Anterior cingulate cortex (tissue), 58 donors: Measurements from ENCODE around the gene MGMT.

Source experiments
- DNase-seq, 58 donors: peaks; one replicate each; lab custom pipeline; 2025; lab: John Stamatoyannopoulos, UW

Gene MGMT

GRCh38 chr10:129699722-129700340, 232.8 kb downstream of the MGMT start:
- DNase-seq = no peak

GRCh38 chr10:129702605-129703004, 235.6 kb downstream of the MGMT start:
- no peak for DNase-seq

DNA sequence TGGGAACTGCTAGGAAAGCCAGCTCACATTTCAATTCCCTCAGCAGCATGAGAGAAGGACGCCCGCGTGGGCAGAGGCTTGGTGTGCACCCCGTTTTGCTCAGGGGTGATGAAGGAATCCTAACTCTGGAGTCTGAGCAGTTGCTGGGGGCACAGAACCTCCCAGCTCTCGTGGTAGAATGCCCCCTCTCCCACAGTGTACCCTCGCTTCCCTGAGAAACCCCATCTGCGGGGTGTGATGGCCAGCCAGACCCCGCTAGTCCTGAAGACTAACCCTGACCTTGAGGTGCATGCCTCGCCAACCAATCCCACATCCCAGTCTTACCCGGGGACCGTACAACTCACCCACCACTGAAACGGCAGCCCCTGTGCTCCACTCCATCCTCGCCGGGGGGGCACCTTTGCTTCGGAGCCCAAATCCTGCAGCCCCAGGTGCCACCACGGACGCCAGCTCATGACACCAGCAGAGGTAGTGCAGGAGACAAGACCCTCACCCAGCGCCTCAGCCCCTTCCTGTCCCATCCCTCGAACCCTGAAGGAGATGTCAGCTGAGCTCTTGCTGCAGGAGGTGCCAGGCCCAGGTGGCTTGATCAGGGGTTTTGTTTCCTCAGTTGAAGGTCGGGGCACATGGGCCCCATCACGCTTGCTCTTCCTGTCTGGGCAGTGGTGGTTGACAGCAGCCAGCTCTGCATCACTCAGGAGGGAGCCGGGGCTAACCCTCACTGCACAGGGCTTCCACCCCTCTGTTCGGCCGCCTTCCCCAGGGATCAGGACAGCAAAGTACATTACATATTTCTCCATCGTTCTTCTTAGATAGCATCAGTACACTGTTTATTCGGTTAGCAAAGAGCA, 236.5 kb downstream of the MGMT start:
- no peak for DNase-seq

GRCh38 chr10:129704225-129704624, 237.2 kb downstream of the MGMT start:
- no peak for DNase-seq

DNA sequence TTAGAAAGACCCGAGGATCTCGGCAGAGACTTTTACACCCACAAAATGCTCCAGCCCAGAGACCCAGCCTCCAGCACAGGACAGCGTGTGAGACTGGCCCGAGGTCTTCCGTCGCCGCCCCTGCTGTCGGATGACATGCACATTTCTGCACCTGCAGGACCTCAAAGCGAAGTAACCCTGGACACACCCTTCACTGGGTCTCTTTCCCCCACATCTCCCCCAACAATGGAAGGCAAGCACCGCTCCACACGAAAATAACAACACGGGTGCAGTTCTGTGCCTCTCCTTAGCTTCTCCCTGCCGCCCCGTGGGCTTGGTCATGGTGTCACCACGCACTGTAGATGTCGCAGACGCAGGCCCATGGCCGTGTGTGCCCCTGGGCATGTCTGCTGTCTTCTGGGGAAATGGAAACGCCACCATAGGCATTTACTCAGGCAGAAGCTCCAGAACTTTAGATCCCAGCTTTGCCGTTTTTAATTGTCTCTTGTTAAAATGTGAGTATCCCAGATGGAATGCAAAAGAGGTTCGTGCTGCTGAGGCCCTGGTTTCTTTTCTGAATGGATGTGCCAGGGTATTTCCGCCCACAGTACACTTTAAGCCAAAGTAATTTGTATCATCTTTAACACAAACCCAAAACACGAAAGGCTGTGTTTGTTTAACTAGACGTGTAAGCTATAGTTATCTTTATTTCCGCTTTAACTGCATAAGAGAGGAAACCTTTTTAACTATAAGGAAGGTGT, 237.9 kb downstream of the MGMT start:
- DNase-seq = no peak

DNA sequence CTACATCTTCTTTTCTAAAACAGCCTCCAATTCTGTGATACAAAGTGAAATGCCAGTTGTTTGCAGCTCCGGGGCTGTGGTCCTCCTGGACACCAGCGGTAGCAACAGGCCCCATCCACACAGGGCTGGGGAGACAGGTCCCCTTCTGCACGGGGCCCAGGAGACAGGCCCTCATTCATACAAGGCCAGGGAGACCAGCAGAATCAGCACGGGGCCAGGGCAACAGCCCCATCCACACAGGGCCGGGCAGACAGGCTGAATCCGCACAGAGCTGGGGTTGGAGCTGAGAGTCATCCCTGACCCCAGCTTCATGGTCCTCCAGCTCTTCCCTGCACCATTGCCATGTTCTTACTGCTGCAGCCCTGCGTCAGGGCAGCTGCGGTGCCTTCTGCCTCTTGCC, 238.6 kb downstream of the MGMT start:
- no peak for DNase-seq

- no peak for DNase-seq
These were observed 239.0 kb downstream of the MGMT start for GRCh38 chr10:129706081-129706480.

DNA sequence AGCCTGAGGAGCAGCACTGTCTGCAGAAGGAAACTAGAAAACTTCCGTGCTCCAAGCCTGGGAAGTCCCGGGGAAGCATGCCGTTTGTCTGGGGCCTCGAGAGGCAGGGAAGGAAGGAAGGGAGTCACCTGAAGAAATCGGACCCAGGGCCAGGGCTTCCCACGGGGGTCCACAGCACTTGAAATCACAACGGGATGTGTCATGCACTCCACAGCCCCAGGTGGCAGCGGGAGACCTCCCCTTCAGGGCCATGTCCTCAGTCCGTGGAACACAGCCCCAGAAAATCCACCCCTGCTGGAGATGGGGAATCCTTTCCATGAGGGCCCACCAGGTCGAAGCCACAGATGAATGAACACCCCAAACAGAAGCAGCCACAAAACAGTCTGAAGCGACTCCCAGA, 239.5 kb downstream of the MGMT start:
- DNase-seq = no peak

DNA sequence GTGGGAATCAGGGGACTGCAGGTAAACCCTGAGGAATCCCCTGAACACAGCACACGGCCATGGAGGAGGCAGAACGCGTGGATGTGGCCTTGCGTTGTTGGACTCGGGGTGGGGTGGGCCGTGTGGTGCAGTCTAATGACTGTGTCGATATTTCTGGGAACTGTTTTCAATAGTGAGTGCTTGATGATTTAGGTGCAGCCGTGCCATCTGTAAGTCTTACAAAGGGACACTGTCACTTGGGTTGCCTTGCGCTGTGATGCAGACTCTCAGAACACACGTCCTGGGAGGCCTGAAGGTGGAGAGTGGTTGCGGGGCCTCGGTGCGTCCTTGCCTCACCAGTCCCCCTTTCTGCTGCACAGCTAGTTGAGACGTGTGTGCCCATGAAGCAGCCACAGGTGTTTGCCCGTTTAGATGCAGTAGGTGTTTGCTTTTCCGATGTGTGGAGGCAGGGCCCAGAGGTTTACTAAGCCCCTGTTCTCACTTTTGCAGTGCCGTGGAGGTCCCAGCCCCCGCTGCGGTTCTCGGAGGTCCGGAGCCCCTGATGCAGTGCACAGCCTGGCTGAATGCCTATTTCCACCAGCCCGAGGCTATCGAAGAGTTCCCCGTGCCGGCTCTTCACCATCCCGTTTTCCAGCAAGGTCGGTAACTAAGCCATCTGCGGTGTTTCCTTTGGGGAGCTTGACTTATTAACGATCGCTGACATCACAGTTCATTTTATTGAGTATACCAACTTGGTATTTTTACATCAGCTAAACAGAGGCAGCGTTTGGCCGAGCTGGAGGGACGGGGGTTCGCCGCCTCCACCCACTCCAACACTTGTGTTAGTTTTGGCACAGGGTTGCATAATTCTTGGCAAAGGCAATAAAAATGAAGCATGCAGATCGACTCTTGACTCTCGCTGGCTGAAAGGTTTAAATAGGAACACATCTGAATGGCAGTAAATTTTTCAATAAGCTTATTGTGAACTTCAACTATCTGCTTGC, 240.7 kb downstream of the MGMT start:
- no peak for DNase-seq

GRCh38 chr10:129709101-129709500, 242.1 kb downstream of the MGMT start:
- no peak for DNase-seq

- DNase-seq = no peak
These were observed 242.8 kb downstream of the MGMT start for GRCh38 chr10:129709627-129710509.

- no peak for DNase-seq
These were observed 243.4 kb downstream of the MGMT start for GRCh38 chr10:129710510-129710847.

- no peak for DNase-seq
These were observed 244.2 kb downstream of the MGMT start for GRCh38 chr10:129711291-129711690.

DNA sequence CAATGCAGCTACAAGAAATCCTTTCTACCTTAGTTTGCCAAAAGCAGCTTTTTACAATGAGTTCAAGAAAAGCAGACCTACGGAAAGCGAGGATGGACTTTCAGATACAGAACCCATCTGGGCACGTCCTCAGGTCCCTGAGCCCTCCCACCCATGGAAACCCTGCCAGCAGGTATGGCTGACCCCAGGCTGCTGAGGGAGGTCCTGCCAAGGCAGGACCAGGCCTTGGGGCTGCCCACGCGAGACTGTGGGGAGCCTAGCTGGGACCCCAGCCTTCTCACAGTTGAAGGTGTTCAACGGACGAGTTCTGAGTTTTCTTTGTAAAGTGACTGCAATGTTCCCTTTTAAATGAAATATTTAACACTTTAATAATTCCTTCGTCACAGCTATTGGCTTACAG, 245.0 kb downstream of the MGMT start:
- no peak for DNase-seq

GRCh38 chr10:129713659-129714265, 246.7 kb downstream of the MGMT start:
- DNase-seq = no peak

GRCh38 chr10:129715805-129716204, 248.8 kb downstream of the MGMT start:
- DNase-seq = no peak

DNA sequence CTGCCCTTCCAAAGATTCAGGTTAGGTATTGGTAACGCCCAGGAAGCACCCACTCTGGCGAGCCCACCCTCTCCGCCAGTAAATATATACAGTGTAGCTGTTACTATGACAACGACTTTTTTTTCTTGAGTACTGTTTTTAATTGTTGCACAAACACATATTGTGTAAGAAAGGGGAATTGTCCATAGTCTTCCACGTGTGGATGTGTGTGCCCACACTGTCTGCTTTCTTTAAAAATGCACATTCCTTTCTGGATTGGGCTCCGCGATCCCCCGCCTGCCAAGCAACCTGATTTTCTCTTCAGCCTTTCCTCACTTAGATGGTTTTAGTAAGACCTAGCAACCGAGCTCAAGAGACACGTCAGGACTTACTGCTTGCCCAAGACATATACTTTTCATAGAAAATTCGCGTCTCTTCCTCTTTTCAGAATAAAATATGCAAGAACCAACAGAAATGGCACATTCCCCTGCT, 249.2 kb downstream of the MGMT start:
- peak in 2 of 58 donors; percentile 9 to 14 for DNase-seq

DNA sequence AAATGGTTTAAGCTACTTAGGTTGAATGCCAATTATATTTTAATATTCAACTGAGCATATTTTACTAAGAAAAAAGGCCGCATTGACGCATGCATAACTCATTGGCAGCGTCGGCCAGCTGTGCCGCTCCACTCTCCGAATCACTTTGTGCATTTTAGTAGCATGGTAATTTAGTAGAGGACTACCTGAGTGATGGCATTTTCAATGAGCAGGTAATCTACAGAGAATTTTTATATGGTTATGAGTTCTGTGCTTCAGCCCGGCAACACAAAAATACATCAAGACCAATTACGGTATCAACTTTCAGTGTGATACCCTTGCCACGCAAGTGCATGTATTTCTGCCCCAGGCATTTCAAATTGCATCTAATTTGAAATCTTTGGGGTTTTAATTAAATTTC, 249.8 kb downstream of the MGMT start:
- DNase-seq = no peak
